IPS-20b (cell line): ENCODE results near the gene VPS35.

ENCODE experiments used
- H3K27ac ChIP-seq: one replicate; pipeline ENCODE4 v1.5.1; 2013; ENCODE audit warnings: low read length
- H3K27me3 ChIP-seq: 2 replicates; pipeline ENCODE4 v1.6.1; 2013; ENCODE audit warnings: mild to moderate bottlenecking, low read length, inconsistent platforms; ENCODE audit not compliant: insufficient read depth
- H3K36me3 ChIP-seq: 2 replicates; pipeline ENCODE4 v1.6.1; 2013; ENCODE audit warnings: low read depth, mild to moderate bottlenecking, inconsistent platforms, low read length, moderate library complexity; ENCODE audit not compliant: insufficient read depth
- H3K4me1 ChIP-seq: 2 replicates; pipeline ENCODE4 v1.6.1; 2013; ENCODE audit warnings: mild to moderate bottlenecking, control low read depth, inconsistent platforms, low read length, moderate library complexity; ENCODE audit not compliant: insufficient read depth
- H3K4me3 ChIP-seq: 2 replicates; pipeline ENCODE4 v1.5.1; 2013; ENCODE audit warnings: mild to moderate bottlenecking, low read length, inconsistent platforms
- H3K9ac ChIP-seq: 2 replicates; pipeline ENCODE4 v1.6.1; 2013; ENCODE audit warnings: low read depth, mild to moderate bottlenecking, inconsistent platforms, low read length, moderate library complexity
- H3K9me3 ChIP-seq: 2 replicates; pipeline ENCODE4 v1.6.1; 2013; ENCODE audit warnings: mild to moderate bottlenecking, low read depth, low read length, inconsistent platforms; ENCODE audit not compliant: insufficient read depth

The VPS35 gene

DNA sequence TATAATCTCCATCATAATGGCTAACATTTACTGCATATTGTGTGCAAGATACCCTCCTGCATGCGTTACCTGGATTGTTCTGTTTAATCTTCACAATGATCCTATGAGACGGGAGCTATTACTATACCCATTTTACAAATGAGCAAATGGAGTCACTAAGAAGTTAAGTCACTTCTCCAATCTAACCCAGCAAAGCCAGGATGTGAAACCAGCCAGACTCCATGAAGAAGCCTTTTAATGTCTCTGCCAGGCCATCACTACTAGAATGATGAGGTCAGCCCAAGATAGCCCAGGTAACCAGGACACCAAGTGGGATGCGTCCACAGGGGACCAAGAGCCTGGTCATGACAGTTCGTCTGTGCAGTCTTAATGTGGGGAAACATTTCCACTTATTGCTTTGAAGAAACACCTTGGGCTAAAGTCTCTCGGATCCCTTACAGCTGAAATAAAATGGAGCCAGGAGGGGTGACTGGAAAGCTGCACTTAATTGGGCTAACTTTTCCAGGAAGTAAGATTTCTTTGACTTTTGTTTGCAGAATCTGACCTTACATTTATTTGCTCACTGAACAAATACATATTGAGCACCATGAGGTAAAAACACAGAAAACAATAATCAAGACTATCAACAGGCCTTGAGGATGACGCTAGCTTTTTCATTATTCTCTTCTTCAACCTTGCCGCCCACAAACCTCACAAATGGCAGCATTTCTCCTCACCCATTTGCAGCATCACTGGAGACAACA, 66.9 kb downstream of the VPS35 start:
- Histone ChIP-seq H3K9ac (no peak overlapping the region), H3K27ac (no peak overlapping the region), H3K4me3 (no peak overlapping the region), H3K9me3 (no peaks in the 10 kb centered on the region), H3K4me1 (no peaks in the 10 kb centered on the region), H3K36me3 (peaks cover 23% of the 10 kb centered on the region), H3K27me3 (no peaks in the 10 kb centered on the region)

DNA sequence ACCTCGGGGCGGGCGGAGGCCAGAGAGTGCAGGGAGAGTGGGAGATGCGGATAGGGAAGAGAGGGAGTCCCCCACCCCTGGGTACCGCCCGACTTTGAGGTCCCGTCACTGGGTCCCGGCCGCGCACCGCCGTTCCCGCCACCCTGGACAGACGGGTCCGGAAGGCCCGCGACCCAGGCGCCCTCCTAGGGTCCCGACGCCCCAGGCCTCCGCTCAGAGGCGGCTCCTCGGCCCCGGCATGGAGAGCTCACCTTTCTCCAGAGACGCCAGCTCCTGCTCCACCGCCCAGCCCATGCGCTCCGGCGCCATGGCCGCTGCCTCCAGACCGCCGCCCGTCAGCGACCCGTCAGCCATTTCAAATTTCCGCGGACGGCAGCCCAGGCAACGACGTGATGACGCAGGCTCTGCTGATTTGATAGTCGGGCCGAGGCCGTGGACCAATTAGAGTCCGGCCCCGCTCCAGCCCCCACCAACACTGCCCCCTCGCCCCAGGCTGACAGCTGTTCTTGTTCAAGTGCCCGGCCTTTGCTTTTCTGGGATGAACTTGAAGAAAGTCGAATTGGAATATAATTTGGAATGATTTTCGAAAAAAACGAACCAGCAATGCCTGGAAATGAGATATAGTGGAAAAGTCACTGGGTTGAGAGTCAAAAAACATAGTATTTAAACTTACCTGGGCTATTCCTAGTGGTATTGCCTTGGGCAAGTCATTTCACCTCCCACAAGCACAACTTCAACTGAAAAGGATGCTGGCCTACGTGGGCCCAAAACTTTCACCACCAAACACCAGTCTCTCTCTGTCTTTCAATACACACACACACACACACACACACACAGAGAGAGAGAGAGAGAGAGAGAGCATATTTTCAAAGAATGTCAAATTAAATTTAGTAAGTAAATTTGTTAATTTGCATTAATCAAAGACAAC, 67.7 kb downstream of the VPS35 start, which contains the start of gene SHCBP1:
TSS of gene SHCBP1 (minus strand) at position 374 of the 928 bp plus-strand sequence. CDS start at position 354, 20 bp downstream.
- peak within 1 kb of the TSS; percentile 10 for H3K27ac ChIP-seq
- H3K9ac ChIP-seq, result peak within 1 kb of the TSS; percentile 96
- H3K36me3 ChIP-seq, result peaks cover 31% of the 10 kb centered on the region
- H3K4me1 ChIP-seq, result no peaks in the 10 kb centered on the region
- peak within 1 kb of the TSS; percentile 98 for H3K4me3 ChIP-seq
- no peaks in the 10 kb centered on the region for H3K27me3 ChIP-seq
- no peaks in the 10 kb centered on the region for H3K9me3 ChIP-seq

- Histone ChIP-seq H3K36me3 (peaks cover 40% of the 10 kb centered on the region), H3K4me1 (no peaks in the 10 kb centered on the region), H3K9me3 (no peaks in the 10 kb centered on the region), H3K9ac (peak overlapping the region; percentile 96), H3K27me3 (no peaks in the 10 kb centered on the region), H3K27ac (peak overlapping the region; percentile 10), H3K4me3 (peak overlapping the region; percentile 98)
These were observed 68.5 kb downstream of the VPS35 start for GRCh38 chr16:46620266-46621005.

DNA sequence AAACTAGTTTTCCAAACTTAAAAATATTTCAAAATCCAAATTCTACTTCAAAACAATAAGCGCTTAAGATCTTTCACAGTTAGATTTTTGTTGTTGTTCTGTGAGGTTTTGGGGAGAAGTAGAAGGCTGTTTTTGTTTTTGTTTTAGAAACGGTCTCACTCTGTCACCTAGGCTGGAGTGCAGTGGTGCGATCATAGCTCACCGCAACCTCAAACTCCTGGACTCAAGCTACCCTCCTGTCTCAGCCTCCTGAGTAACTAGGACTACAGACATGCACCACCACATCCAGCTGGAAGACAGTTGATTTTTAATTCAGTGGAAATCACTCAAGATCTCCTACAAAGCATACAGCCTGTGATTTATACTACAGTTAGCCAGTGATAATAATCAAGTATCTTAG, 70.5 kb downstream of the VPS35 start:
- Histone ChIP-seq H3K27me3 (no peaks in the 10 kb centered on the region), H3K4me3 (no peak overlapping the region), H3K9ac (no peak overlapping the region), H3K9me3 (no peaks in the 10 kb centered on the region), H3K36me3 (peaks cover 59% of the 10 kb centered on the region), H3K4me1 (no peaks in the 10 kb centered on the region), H3K27ac (no peak overlapping the region)

DNA sequence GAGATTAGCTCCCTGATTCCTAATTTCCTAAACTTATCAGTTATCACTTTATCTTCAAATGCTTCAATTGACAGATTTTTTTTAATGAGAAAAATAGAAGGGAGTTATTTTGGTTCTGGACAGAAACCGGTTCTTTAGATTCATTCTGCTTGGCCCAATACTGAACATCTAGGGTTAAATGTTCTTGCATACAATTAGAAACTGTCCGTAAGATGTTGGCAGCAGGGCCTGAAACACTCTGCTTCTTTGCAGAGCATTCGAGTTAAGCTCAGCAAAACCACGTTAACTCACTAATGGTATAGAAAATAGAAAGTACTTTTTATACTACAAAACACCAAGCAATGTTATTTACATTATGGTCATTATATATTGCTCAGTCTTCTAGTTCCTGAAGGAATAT, 75.0 kb downstream of the VPS35 start:
- no peaks in the 10 kb centered on the region for H3K27me3 ChIP-seq
- H3K9ac ChIP-seq, result no peak overlapping the region
- H3K36me3 ChIP-seq, result peaks cover 86% of the 10 kb centered on the region
- no peak overlapping the region for H3K27ac ChIP-seq
- no peaks in the 10 kb centered on the region for H3K4me1 ChIP-seq
- H3K4me3 ChIP-seq, result no peak overlapping the region
- H3K9me3 ChIP-seq, result no peaks in the 10 kb centered on the region

DNA sequence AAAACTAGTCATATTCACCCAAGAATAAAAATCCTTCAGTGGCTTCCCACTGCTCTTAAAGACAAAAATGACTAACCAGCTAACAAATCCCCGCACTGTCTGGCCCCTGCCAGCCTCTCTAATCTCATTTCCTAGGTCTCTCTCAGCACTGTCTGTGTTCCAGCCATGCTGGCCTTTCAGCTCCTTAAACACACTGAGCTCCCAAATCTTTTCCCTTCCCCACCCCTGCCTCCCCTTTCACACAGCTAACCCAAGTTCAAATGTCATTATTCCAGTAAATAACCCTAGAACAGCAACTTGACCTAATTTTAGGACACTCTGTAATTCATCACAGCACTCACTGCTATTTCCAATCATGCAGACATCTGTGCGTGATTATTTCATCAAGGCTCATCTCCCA, 75.6 kb downstream of the VPS35 start:
- no peak overlapping the region for H3K4me3 ChIP-seq
- H3K36me3 ChIP-seq, result peaks cover 85% of the 10 kb centered on the region
- no peaks in the 10 kb centered on the region for H3K4me1 ChIP-seq
- H3K27ac ChIP-seq, result no peak overlapping the region
- H3K27me3 ChIP-seq, result no peaks in the 10 kb centered on the region
- no peaks in the 10 kb centered on the region for H3K9me3 ChIP-seq
- no peak overlapping the region for H3K9ac ChIP-seq

GRCh38 chr16:46612121-46612520, 76.9 kb downstream of the VPS35 start:
- Histone ChIP-seq H3K9me3 (no peaks in the 10 kb centered on the region), H3K27ac (no peak overlapping the region), H3K4me1 (no peaks in the 10 kb centered on the region), H3K4me3 (no peak overlapping the region), H3K27me3 (no peaks in the 10 kb centered on the region), H3K36me3 (peaks cover 85% of the 10 kb centered on the region), H3K9ac (no peak overlapping the region)

GRCh38 chr16:46607529-46607928, 81.4 kb downstream of the VPS35 start:
- Histone ChIP-seq H3K9ac (no peak overlapping the region), H3K9me3 (no peaks in the 10 kb centered on the region), H3K27ac (no peak overlapping the region), H3K36me3 (peaks cover 79% of the 10 kb centered on the region), H3K4me1 (no peaks in the 10 kb centered on the region), H3K4me3 (no peak overlapping the region), H3K27me3 (no peaks in the 10 kb centered on the region)

DNA sequence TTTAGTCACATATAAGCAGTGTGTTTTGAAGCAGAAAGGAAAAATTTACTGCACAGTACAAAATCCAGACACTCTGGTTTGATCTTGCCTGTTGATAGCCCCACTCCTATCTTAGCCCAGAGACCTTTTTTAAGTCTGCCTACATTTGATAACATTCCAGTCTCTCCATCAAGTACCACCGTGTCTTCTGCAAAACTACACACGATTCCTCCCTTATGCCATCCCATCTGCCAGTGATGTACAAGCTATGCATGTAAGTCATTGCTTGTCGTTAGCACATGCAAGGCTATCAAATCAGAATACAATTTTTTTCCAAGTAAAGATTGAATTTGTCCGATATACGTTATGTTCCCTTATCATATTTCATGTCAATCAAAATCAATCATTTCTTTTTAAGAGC, 82.7 kb downstream of the VPS35 start:
- peaks cover 79% of the 10 kb centered on the region for H3K36me3 ChIP-seq
- H3K4me1 ChIP-seq, result no peaks in the 10 kb centered on the region
- no peaks in the 10 kb centered on the region for H3K9me3 ChIP-seq
- H3K27me3 ChIP-seq, result no peaks in the 10 kb centered on the region
- H3K9ac ChIP-seq, result no peak overlapping the region
- H3K4me3 ChIP-seq, result no peak overlapping the region
- H3K27ac ChIP-seq, result no peak overlapping the region
